ENCODE measurements around the gene PI16. TPM values are rescaled to one million over a fixed set of nuclear protein-coding genes. Genes with fewer than 3 reads are reported as not detected.

PI16 gene
- total RNA-seq, 1 donor from 2014 or later, result 20.5 TPM

DNA sequence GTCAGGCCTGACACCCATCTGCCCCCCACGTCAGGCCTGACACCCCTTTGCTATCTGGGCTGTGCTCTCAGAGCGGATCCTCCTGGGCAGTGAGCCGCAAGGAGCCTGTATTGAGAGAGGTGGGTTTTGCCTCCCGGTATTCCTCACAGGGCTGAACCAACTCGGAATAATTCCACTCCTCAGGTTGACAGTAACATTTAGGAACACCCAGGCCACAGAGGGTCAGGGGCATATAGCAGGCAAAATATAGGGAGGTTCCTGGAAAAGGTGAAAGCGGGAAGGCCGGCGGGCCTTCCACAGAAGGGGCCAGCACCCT is 44.1 kb downstream of the PI16 start:
- no peak for TF ChIP-seq CTCF (IDR thresholded peaks at IDR 0.05; ENCODE audit: unreplicated experiment)
- Mint-ChIP-seq H3K9me3 (ENCODE audit: unreplicated experiment) (no peaks in the 10 kb centered on the region), H3K36me3 (ENCODE audit: low read depth, unreplicated experiment) (no peaks in the 10 kb centered on the region), H3K4me3 (ENCODE audit: unreplicated experiment) (no peak overlapping the region), H3K27me3 (ENCODE audit: unreplicated experiment) (peaks cover 1% of the 10 kb centered on the region), H3K4me1 (ENCODE audit: unreplicated experiment) (no peaks in the 10 kb centered on the region), H3K27ac (ENCODE audit: unreplicated experiment) (no peak overlapping the region)
- DNase-seq (ENCODE audit: low spot score), result no peak

DNA sequence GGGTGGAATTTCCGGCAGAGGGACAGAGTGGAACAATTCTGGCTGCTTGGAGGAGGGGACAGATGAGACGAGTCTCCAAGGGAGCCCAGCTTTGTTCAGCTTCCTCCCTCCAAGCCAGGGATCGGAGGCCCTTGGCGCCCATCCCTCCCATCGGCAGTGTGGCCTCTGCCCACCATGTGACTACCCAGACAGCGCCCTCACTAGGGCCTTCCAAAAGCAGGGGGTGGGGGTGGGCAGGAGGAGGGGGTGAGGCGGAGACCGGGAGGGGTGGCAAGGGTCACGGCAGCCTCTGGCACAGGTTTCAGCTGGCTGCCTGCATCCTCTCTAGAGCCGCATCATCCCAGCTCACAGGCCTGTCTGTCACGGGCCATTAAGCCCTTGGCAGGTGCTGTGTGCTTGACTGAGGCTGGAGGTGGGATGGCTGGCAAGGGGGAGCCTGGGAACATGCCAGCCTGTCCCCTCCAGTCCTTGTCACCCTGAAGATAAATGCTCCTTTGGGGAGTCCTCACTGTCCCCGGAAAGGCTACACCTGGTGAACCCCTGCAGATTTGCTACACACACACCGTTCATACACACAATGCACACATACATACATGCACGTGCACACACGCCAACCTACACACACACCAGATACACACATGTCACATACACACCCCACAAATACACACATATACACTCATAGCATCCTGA is 44.7 kb downstream of the PI16 start:
- H3K27me3 Mint-ChIP-seq (ENCODE audit: unreplicated experiment), result peaks cover 1% of the 10 kb centered on the region
- H3K4me3 Mint-ChIP-seq (ENCODE audit: unreplicated experiment), result no peak overlapping the region
- no peak for TF ChIP-seq CTCF (IDR thresholded peaks at IDR 0.05; ENCODE audit: unreplicated experiment)

GRCh38 chr6:36999751-37000125 is 45.2 kb downstream of the PI16 start:
- no peaks in the 10 kb centered on the region for H3K4me1 Mint-ChIP-seq (ENCODE audit: unreplicated experiment)
- no peak for TF ChIP-seq CTCF (IDR thresholded peaks at IDR 0.05; ENCODE audit: unreplicated experiment)
- no peak overlapping the region for H3K27ac Mint-ChIP-seq (ENCODE audit: unreplicated experiment)
- no peak overlapping the region for H3K4me3 Mint-ChIP-seq (ENCODE audit: unreplicated experiment)
- no peaks in the 10 kb centered on the region for H3K9me3 Mint-ChIP-seq (ENCODE audit: unreplicated experiment)
- no peaks in the 10 kb centered on the region for H3K36me3 Mint-ChIP-seq (ENCODE audit: low read depth, unreplicated experiment)
- H3K27me3 Mint-ChIP-seq (ENCODE audit: unreplicated experiment), result peaks cover 1% of the 10 kb centered on the region
- DNase-seq (ENCODE audit: low spot score), result no peak

More for the DNA sequence above, 44.7 kb downstream of the PI16 start:
- no peaks in the 10 kb centered on the region for H3K9me3 Mint-ChIP-seq (ENCODE audit: unreplicated experiment)
- no peak for DNase-seq (ENCODE audit: low spot score)
- H3K27ac Mint-ChIP-seq (ENCODE audit: unreplicated experiment), result no peak overlapping the region
- H3K36me3 Mint-ChIP-seq (ENCODE audit: low read depth, unreplicated experiment), result no peaks in the 10 kb centered on the region
- H3K4me1 Mint-ChIP-seq (ENCODE audit: unreplicated experiment), result no peaks in the 10 kb centered on the region

DNA sequence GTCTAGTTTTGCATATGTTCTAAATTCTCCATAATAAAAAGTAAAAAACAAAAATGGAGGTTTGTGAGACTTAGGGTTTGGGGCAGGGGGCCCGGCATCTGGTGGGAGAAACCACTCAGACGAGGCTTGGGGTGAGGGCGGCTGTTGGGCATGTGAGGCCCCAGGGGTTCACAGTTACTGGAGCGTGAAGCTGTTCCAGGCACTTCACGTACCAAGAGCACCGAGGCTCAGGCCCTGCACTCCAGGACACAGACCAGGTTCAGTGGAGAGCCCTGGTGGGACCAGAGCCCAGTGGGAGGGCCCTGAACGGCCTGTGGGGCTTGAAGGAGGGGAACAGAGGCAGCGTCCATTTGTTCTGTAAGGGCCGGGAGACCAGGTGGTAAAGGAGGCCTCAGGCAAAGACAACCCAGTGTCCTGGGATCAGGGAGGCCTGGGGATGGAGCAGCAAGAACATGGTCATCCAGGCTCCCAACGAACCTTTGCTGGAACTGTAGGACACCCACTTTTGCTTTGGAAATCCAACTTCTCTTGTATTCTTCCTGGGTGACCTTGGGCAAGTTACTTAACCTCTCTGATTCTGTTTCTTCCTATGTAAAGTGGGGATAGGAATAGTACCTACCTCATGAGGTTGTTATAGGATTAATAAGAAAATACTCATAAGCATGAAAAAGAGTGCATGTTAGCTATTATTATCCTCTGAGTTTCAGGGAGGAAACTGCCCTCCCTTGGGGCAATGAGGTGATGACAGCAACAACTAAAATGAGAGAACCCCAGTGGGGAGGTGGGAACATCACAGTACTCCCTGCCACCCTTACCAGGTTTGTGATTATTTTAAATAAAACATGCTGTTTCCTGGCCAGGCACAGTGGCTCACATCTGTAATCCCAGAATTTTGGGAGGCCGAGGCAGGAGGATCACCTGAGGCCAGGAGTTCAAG is 49.8 kb downstream of the PI16 start:
- H3K4me1 Mint-ChIP-seq (ENCODE audit: unreplicated experiment), result no peaks in the 10 kb centered on the region
- no peak overlapping the region for H3K4me3 Mint-ChIP-seq (ENCODE audit: unreplicated experiment)
- TF ChIP-seq CTCF (IDR thresholded peaks at IDR 0.05; ENCODE audit: unreplicated experiment), result no peak
- H3K36me3 Mint-ChIP-seq (ENCODE audit: low read depth, unreplicated experiment), result no peaks in the 10 kb centered on the region
- no peak overlapping the region for H3K27ac Mint-ChIP-seq (ENCODE audit: unreplicated experiment)
- DNase-seq (ENCODE audit: low spot score), result no peak
- no peaks in the 10 kb centered on the region for H3K27me3 Mint-ChIP-seq (ENCODE audit: unreplicated experiment)
- H3K9me3 Mint-ChIP-seq (ENCODE audit: unreplicated experiment), result no peaks in the 10 kb centered on the region

All from endothelial cell (in vitro differentiated cells).